Subcutaneous adipose tissue (tissue), 4 donors: Measurements from ENCODE around the gene IRF5. TPM values are rescaled to one million over a fixed set of nuclear protein-coding genes. Genes with fewer than 3 reads are reported as not detected.

Source experiments
- total RNA-seq, 4 donors: library from RNA; depleted of rRNA; stranded (reverse); fragments of >200 nt; gene quantifications; one replicate each; pipeline ENCODE4 v1.1.0, GENCODE V29; 2016
- TF ChIP-seq, protein P1 (sequence below): fragments of 450-650 bp; IDR thresholded peaks from one replicate; pipeline ENCODE4 v1.5.1; 2016; ENCODE audit warnings: low read depth, mild to moderate bottlenecking, control low read depth, antibody characterized with exemption, moderate library complexity

The IRF5 gene
- total RNA-seq, 4 donors from 2014 or later: 12.7 to 32.6 (median 18.9) TPM

DNA sequence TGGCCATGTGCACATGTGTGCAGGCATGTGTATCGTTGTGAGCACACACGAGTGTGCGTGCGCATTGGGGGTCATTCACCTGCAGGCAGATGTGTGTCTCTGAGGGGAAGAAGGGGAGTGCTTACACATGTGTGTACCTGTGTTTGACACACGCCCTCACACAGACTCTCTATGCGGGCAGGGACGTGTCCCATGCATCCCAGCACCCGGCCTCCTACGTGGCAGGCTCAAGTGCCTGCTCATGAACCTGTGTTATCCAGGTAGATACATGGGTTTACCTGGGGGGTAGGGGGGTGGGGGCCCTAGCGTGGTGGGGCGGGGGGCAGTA, 45.8 kb upstream of the IRF5 start:
- TF ChIP-seq, protein P1, sequence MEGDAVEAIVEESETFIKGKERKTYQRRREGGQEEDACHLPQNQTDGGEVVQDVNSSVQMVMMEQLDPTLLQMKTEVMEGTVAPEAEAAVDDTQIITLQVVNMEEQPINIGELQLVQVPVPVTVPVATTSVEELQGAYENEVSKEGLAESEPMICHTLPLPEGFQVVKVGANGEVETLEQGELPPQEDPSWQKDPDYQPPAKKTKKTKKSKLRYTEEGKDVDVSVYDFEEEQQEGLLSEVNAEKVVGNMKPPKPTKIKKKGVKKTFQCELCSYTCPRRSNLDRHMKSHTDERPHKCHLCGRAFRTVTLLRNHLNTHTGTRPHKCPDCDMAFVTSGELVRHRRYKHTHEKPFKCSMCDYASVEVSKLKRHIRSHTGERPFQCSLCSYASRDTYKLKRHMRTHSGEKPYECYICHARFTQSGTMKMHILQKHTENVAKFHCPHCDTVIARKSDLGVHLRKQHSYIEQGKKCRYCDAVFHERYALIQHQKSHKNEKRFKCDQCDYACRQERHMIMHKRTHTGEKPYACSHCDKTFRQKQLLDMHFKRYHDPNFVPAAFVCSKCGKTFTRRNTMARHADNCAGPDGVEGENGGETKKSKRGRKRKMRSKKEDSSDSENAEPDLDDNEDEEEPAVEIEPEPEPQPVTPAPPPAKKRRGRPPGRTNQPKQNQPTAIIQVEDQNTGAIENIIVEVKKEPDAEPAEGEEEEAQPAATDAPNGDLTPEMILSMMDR: no peak

DNA sequence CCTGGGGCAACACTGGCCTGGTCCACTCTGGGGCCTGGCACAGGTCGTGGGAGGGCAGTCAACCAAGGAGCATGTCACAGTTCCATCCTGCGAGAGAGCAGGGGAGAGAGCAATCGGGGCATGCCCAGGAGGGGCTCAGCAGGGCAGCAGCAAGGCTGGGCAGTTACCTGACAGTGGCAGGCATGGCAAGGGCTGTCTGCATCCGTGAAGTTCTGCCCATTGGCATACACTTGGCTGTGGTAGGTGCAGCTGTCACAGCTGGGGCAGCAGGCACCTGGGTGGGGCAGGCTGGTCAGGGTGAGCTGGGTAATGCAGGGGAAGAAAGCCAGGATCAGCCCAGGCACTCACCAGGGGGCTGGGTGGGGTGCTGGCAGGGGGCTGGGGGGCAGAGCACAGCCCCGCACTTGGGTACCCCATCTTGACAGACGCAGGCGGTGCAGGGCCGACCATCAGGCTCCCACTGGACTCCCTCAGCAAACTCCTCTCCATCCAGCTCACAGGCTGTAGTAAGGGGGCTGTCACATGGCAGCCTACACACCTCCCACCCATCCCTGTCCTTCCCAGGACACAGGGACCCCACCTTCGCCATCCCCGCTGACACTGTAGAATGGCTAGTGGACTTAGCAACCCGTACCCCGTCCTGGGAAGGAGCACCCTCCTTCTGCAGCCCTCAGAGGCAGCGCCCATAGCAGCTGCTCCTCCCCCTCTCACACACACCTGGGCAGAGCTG, 45.0 kb upstream of the IRF5 start:
- TF ChIP-seq, protein P1: no peak

DNA sequence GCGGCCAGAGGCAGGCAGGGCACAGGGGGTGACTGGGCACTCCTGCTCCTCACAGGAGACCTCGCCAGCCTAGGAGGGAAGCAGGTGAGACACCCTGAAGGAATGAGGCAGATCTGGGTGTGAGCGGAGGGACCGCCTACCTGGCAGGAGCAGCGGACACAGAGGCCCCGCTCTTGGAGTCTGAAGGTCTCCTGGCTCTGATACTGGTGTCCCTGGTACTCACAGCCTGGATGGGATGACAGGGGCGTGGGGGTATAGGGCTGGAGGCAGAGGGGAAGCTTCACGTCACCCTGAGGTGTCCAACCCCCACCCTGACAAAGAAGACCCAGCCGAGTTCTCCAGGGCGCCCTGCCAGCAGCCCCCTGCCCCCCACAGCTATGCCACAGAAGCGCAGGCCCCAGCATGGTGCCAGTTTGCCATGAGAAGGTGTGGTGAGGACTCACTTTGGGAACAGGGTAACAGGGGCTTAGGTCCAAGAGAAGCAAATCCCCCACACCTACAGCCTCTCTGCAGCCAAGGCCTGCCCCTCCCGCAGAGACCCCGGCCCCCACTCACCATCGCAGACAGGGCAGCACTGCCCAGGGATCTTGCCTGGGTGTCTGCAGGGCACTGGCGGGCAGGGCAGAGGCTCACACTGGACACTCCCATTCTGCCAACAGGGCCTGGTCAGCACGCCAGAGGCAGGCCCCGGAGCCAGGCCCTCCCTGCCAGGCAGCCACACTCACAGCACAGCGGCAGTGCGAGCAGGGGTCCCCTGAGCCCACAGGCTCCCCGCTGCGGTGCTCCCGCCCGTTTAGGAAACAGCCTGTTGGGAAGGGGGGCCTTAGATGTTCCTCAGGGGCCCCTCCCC, 44.3 kb upstream of the IRF5 start:
- TF ChIP-seq, protein P1: no peak

DNA sequence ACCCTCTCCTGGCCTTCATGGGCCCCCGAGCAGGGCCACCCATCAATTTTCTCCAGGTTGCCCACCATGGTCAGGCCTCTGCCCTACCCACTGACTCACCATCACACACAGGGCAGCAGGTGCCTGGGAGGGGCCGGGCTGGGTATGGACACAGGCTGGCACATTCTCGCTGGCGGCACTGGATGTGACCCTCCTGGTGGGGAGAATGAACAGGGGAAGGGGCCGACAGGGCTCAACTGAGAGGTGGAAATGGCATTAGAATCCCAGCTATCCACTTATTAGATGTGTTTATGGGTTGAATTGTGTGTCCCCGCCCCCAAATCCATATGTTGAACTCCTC, 43.7 kb upstream of the IRF5 start:
- TF ChIP-seq, protein P1: no peak

DNA sequence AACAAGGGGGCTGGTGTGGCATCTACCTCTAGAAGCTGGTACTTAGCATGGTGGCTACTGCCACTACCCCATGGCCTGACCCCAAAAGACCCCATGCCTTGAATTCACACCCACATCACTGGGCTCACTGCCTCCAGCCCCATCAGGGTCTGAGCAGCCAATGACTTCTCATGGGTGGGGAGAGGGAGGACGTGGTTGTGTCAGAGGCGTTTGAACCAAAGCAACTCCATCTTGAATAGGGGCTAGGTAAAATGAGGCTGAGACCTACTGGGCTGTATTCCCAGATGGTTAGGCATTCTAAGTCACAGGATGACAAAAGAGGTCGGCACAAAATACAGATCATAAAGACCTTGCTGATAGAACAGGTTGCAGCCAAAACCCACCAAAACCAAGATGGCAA, 42.4 kb upstream of the IRF5 start:
- TF ChIP-seq, protein P1: no peak

DNA sequence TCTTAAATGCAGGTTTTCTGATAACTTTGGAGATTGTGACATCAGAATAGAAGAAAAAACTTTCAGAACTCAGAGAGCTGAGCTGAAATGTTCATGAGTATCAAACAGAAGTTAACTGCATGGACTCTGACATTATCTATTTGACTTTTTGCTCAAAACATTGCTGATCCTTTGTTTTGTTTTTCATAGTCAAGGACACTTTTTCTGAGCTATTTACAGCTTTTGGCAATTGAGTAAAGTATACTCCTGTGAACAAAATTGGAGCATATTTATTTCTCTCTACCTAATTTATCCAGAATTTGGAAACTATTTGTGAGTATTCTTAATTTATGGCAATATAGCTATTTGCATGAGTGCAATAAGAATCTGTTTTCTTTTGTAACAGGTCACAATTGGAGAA, 38.3 kb upstream of the IRF5 start:
- TF ChIP-seq, protein P1: no peak

DNA sequence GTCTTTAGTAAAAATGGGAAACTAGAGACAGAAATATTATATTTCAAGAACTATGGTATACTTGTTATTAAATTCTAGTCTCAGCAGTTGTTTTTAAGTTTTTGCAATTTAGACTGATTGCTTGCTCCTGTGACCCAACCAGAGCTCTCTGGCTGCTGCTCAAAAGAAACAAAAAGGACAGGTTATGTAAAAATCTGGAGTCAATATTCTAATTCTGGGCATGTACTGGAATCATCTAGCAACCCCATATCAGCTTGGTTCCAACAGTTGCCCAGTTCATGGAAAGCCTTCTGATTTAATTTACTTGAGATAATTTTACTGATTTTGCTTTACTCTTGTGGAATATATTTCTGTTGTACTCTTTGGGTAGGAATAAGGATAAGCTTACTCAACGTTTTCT, 37.5 kb upstream of the IRF5 start:
- TF ChIP-seq, protein P1: no peak
